Fibroblast of pulmonary artery (primary cell): ENCODE data around the gene DDB1.

Experiments
- DNase-seq: peaks from one replicate; pipeline ENCODE4 v3.0.0-alpha.2; 2010; ENCODE audit warnings: low read depth
- H3K4me3 ChIP-seq: replicated peaks from 2 replicates; pipeline ENCODE4 v1.5.1; 2011; ENCODE audit warnings: low read depth, mild to moderate bottlenecking, control low read depth, low read length, moderate library complexity
- TF ChIP-seq, protein P1 (sequence below): IDR thresholded peaks from 2 replicates; pipeline ENCODE4 v1.5.1; 2011; ENCODE audit warnings: mild to moderate bottlenecking, control low read depth, low read length, inconsistent platforms; ENCODE audit errors: missing control alignments

DDB1 gene

DNA sequence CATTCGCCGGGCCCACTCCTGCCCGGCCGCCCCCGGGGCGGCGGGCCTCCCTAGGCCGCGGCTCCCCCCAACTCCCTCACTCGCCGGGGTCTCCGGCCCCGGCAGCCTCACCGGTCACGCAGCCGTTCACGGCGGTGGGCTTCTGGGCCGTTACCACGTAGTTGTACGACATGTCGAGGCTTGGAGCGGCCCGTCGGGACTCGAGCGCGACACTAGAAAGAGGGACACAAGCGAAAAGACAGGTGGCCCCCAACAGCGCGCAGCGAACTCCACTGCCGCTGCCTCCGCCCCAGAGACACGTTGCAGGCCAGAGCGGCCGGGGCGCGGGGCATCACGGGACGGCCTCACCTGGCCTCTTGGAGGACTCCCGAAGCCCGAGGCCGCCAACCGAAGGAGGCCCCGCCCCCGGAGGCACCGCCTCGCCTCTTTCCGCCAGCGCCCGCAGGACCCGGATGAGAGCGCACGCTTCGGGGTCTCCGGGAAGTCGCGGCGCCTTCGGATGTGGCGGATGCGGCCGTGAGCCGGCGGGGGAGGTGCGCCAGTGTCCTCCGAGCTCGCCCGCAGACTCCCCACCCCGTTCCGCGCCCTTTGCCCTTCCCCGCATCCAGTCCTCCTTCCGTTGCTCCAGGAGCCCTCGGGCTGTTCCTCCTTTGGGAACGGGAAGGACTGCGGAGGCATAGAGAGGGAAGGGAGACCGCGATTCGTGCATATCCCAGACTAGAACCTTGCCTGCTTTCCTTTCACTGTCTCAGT is at the start of gene DDB1, which contains the start of gene TKFC:
Gene DDB1, minus strand, starts transcription at position 309 of the 753 bp plus-strand sequence. Its CDS starts 137 bp downstream, at position 172.
Gene TKFC, plus strand, starts transcription at position 432 of the 753 bp plus-strand sequence. CDS start 1,501 bp downstream, outside the sequence.
- TF ChIP-seq, protein P1, sequence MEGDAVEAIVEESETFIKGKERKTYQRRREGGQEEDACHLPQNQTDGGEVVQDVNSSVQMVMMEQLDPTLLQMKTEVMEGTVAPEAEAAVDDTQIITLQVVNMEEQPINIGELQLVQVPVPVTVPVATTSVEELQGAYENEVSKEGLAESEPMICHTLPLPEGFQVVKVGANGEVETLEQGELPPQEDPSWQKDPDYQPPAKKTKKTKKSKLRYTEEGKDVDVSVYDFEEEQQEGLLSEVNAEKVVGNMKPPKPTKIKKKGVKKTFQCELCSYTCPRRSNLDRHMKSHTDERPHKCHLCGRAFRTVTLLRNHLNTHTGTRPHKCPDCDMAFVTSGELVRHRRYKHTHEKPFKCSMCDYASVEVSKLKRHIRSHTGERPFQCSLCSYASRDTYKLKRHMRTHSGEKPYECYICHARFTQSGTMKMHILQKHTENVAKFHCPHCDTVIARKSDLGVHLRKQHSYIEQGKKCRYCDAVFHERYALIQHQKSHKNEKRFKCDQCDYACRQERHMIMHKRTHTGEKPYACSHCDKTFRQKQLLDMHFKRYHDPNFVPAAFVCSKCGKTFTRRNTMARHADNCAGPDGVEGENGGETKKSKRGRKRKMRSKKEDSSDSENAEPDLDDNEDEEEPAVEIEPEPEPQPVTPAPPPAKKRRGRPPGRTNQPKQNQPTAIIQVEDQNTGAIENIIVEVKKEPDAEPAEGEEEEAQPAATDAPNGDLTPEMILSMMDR = no peak
- peak; percentile 90 for DNase-seq
- peak within 1 kb of the TSS; percentile 92 for H3K4me3 ChIP-seq

DNA sequence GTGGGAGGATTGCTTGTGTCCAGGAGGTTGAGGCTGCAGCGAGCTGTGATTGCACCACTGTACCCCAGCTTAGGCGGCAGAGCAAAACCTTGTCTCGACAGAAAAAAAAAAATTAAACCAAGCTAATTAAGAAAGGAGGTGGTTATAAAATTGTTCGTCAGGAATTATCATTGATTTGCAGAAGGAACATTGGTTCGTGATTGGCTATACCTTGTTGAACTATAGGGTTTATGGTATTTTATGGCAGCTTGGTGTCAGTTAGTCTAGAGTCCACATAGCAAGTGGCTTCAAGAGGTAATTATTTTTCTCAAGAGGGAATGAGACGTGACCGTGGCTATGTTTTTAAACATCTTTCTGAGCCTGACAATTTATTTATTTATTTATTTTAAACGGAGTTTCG is 48.0 kb upstream of the DDB1 start:
- TF ChIP-seq, protein P1 = no peak
- H3K4me3 ChIP-seq = no peak overlapping the region
- no peak for DNase-seq

DNA sequence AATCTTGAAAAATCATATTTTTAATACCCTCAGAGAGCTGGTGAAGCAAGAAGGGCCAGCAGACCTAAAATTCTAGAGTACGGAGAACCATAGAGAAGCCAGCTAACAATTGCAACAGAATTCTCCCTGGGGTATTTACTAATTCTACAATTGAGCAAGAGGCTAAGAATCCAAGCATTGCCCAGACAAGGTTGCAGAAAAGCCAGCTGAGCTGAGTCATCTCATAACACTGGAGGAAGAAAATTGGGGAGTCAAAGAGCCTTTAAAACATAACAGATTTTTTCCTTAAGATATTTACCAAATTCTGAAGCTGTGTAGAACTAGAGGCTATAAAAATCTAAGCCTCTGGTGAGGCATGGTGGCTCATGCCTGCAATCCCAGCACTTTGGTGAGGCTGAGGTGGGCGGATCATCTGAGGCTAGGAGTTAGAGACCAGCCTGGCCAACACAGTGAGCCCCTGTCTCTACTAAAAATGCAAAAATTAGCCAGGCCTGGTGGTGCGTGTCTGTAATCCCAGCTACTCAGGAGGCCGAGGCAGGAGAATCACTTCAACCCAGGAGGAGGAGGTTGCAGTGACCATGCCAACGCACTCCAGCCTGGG is 45.9 kb upstream of the DDB1 start:
- DNase-seq = peak; percentile 97
- TF ChIP-seq, protein P1 = no peak
- H3K4me3 ChIP-seq = no peak overlapping the region

DNA sequence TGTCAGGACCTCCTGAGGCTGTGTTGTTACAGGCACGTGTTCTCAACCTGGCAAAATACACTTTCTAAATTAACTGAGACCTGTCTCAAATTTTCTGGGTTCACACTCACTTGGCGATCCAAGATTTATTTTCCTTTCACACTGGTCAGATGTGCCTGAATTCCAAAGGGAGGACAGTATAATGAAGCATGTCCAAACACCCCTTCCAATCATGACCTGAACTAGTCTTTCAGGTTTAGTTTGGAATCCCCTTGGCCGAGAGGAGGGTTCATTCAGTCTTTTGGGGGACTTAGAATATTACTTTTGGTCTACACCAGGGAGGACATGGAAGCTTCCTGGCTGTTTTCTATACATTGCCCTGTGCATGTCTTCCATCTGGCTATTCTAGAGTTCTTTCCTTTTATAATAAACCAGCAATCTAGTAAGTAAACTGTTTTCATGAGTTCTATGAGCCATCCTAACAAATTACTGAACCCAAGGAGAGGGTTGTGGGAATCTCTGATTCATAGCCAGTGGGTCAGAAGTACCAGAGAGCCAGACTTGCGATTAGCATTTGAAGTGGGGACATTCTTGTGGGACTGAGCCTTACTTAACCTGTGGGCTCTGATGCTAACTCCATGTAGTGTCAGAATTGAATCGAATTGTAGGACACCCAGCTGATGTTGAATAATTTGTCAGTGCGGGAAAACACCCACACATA is 44.7 kb upstream of the DDB1 start:
- no peak overlapping the region for H3K4me3 ChIP-seq
- TF ChIP-seq, protein P1 = no peak
- DNase-seq = no peak

DNA sequence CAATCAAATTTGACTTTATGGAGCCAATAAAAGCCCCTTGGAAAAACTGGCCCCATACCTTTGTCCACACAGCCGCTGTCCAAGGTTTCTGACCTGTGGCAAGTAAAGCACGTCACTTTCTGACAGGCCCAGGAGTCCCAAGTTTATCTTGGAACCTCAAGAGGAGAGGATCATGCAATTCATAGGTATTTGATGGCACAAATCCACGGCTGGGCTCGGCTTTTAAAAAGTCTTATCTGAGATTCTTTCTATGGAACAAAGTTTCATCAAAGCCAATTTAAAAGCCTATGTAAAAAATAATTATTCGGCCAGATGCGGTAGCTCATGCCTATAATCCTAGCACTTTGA is 42.8 kb upstream of the DDB1 start:
- no peak for DNase-seq
- no peak overlapping the region for H3K4me3 ChIP-seq
- TF ChIP-seq, protein P1 = no peak

DNA sequence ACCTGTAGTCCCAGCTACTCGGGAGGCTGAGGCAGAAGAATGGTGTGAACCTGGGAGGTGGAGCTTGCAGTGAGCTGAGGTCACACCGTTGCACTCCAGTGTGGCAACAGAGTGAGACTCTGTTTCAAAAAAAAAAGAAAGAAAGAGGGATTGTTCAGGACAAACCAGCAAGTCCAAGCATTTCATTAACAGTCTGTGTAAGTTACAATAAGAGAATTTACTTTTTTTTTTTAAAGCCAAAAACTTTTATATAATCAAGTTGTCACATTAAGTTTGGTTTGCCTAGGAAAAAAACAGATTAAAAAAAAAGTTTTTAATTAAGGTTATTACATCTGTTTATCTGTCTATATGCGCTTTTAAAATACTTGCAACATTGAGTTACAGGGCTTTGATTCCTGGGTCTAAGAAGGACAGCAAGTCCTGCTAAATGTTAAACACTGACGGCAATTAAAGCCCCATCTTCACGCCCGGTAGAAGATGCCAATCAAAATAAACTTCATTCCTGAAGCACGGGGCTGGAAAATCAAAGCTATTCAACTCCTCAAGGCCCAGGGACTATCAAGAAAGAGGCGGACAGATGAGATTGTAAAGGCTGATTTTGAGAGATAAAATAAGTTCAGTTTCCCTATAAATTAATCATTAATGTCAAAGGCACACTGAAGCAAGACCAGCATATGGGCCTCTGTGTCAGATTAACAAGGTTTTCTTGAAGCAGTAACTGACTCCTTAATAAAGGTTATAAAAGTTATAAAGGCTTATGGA is 39.9 kb upstream of the DDB1 start:
- TF ChIP-seq, protein P1 = no peak
- DNase-seq = no peak

More for the DNA sequence above, 39.9 kb upstream of the DDB1 start:
- no peak overlapping the region for H3K4me3 ChIP-seq
